Retinal pigment epithelial cell (primary cell): ENCODE measurements around the gene WNT5A.

Experiments used
- DNase-seq: peaks from one replicate; pipeline ENCODE4 v3.0.0-alpha.2; 2010; ENCODE audit warnings: low read depth
- H3K4me3 ChIP-seq: 2 replicates; pipeline ENCODE4 v1.5.1; 2011; ENCODE audit warnings: mild to moderate bottlenecking, low read length, control low read depth, moderate library complexity
- CTCF ChIP-seq: conservative IDR thresholded peaks from 2 replicates; pipeline ENCODE4 v1.5.1; 2011; ENCODE audit warnings: low read depth, low read length, control low read depth, inconsistent platforms

WNT5A gene

GRCh38 chr3:55461896-55462295, 25.2 kb downstream of the WNT5A start:
- no peak for TF ChIP-seq CTCF
- no peak overlapping the region for H3K4me3 ChIP-seq
- no peak for DNase-seq

GRCh38 chr3:55459838-55460237, 27.3 kb downstream of the WNT5A start:
- H3K4me3 ChIP-seq: no peak overlapping the region
- no peak for DNase-seq
- TF ChIP-seq CTCF: no peak

- no peak for DNase-seq
- H3K4me3 ChIP-seq: no peak overlapping the region
- TF ChIP-seq CTCF: no peak
Observed at GRCh38 chr3:55458181-55458790, 28.8 kb downstream of the WNT5A start.

GRCh38 chr3:55455915-55456314, 31.2 kb downstream of the WNT5A start:
- TF ChIP-seq CTCF: no peak
- no peak overlapping the region for H3K4me3 ChIP-seq
- no peak for DNase-seq

GRCh38 chr3:55454611-55455010, 32.5 kb downstream of the WNT5A start:
- TF ChIP-seq CTCF: no peak
- DNase-seq: no peak
- no peak overlapping the region for H3K4me3 ChIP-seq

- H3K4me3 ChIP-seq: no peak overlapping the region
- TF ChIP-seq CTCF: no peak
- DNase-seq: no peak
Observed at GRCh38 chr3:55453886-55454496, 33.1 kb downstream of the WNT5A start.

GRCh38 chr3:55452886-55453285, 34.2 kb downstream of the WNT5A start:
- no peak for DNase-seq
- no peak for TF ChIP-seq CTCF
- no peak overlapping the region for H3K4me3 ChIP-seq
